Spleen (tissue), 11 donors: ENCODE measurements around the gene SRSF4. TPM values are rescaled to one million over a fixed set of nuclear protein-coding genes. Genes with fewer than 3 reads are reported as not detected.

Source experiments
- DNase-seq: peaks from one replicate; pipeline ENCODE4 v3.0.0-alpha.2; 2020
- H3K27ac ChIP-seq, 8 donors: fragments of 200-600 bp; sonication (generic) in 7 of 8; 1 replicate in 4 of 8; 2 replicates in 4 of 8; pipeline versions ENCODE4 v1.5.0 to v1.8.0; 2016 to 2021; ENCODE audit warnings: inconsistent platforms in 4 of 8, mild to moderate bottlenecking in 4 of 8, moderate library complexity in 1 of 8
- H3K27me3 ChIP-seq, 7 donors: fragments of 200-600 bp; sonication (generic) in 6 of 7; replicated peaks in 1 of 7; 1 replicate in 4 of 7; 2 replicates in 3 of 7; pipeline versions ENCODE4 v1.5.0 to v1.8.0; 2016 to 2021; ENCODE audit warnings: inconsistent platforms in 3 of 7, mild to moderate bottlenecking in 1 of 7
- H3K36me3 ChIP-seq, 6 donors: fragments of 200-600 bp; sonication (generic) in 5 of 6; 1 replicate in 4 of 6; 2 replicates in 2 of 6; pipeline versions ENCODE4 v1.5.0 to v1.8.0; 2016 to 2021; ENCODE audit warnings: inconsistent platforms in 2 of 6
- H3K4me1 ChIP-seq, 6 donors: fragments of 200-600 bp; sonication (generic) in 5 of 6; 1 replicate in 3 of 6; 2 replicates in 3 of 6; pipeline versions ENCODE4 v1.5.0 to v1.8.0; 2016 to 2021; ENCODE audit warnings: inconsistent platforms in 3 of 6
- H3K4me3 ChIP-seq, 8 donors: fragments of 200-600 bp; sonication (generic) in 7 of 8; 1 replicate in 4 of 8; 2 replicates in 4 of 8; pipeline versions ENCODE4 v1.5.0 to v1.8.0; 2016 to 2021; ENCODE audit warnings: inconsistent platforms in 4 of 8, mild to moderate bottlenecking in 4 of 8, moderate library complexity in 2 of 8
- H3K9me3 ChIP-seq, 8 donors: fragments of 200-600 bp; sonication (generic) in 7 of 8; 1 replicate in 4 of 8; 2 replicates in 4 of 8; pipeline versions ENCODE4 v1.5.0 to v1.8.0; 2016 to 2021; ENCODE audit warnings: inconsistent platforms in 4 of 8
- POLR2A ChIP-seq, 3 donors: fragments of 450-650 bp; IDR thresholded peaks; one replicate each; pipeline ENCODE4 v1.5.1; 2017; ENCODE audit warnings: antibody characterized with exemption in 3 of 3, mild to moderate bottlenecking in 1 of 3
- POLR2AphosphoS5 ChIP-seq, 3 donors: sonication (generic); formaldehyde crosslinking; IDR thresholded peaks; one replicate each; pipeline ENCODE4 v1.5.1; 2017; ENCODE audit warnings: antibody characterized with exemption in 3 of 3
- WGBS, 5 donors: extraction: QIAGEN DNeasy Blood & Tissue Kit in 3 of 5; methylation state at CpG; one replicate each; pipeline versions ENCODE4 v1.1.5 to v1.1.7; 2013 to 2018; 5-methylcytosine and 5-hydroxymethylcytosine counted together
- intact Hi-C: fragments of 100-400 bp; cut with DNase I; formaldehyde crosslinking; loops from one replicate; pipeline ENCODE4 v1.15.0; 2023; ENCODE audit warnings: low total_unique reads
- polyA plus RNA-seq, 3 donors: library from polyadenylated mRNA; stranded (reverse); fragments of 200-250 nt; gene quantifications; one replicate each; pipeline ENCODE4 v1.2.1, GENCODE V29; 2013
- total RNA-seq, 7 donors: library from RNA; depleted of rRNA in 3 of 7; stranded (reverse); fragments of >200 nt in 3 of 7; fragmentation: NEBNext Ultra II Directional in 4 of 7; extraction: Animal tissue kit (Norgen Biotek cat#: 25700) in 4 of 7; gene quantifications; one replicate each; pipeline versions ENCODE4 v1.1.0 to v1.2.1, GENCODE V29; 2016 to 2021
- TF ChIP-seq, protein P1 (sequence below), 11 experiments: fragments of 200-600 bp in 7 of 11; fragments of 450-650 bp in 4 of 11; sonication (generic) in 4 of 11; IDR thresholded peaks in 8 of 11; conservative IDR thresholded peaks in 3 of 11; 1 replicate in 7 of 11; 2 replicates in 4 of 11; pipeline versions ENCODE4 v1.4.0 to v1.8.0; 2016 to 2021; ENCODE audit warnings: antibody characterized with exemption in 11 of 11, inconsistent platforms in 4 of 11, mild to moderate bottlenecking in 1 of 11
- donor health status: healthy with polysubstance abuse.
- donor health status: DM: no; HTN: no; CAD: no; lungs with moderate emphysema.
- donor health status: DM: no; HTN: no; CAD: no.
- donor health status: Bipolar disorder and iron deficiency.
- donor health status: healthy.
- donor health status: DM: no; HTN: no; CAD: no.
- donor health status: DM: yes; HTN: yes; CAD: no.

Gene SRSF4
- total and polyA plus RNA-seq, 10 donors, result 36.9 to 94.7 (median 80.8) TPM

DNA sequence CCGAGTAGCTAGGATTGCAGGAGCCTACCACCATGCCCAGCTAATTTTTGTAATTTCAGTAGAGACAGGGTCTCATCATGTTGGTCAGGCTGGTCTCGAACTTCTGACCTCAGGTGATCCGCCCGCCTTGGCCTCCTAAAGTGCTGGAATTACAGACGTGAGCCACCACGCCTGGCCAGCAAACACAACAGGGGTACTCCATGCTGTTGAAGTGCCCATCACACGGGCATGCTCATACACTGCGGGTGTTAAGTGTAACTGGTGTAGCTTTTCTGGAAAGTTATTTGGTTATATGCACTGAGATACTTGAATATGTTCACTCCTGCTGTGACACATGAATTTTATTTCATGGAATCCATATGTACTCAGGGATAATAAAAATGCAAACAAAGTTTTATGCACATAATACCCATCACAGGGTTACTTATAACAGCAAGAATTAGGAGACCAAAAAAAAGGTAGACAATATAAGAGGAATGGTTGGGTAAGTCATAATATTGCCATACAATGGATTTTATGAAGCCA lies 9.2 kb downstream of the SRSF4 start:
- DNase-seq, result peak; percentile 19
- Histone ChIP-seq H3K4me1 (peaks cover 37 to 96% (median 78%) of the 10 kb centered on the region in 6 donors), H3K9me3 (no peaks in the 10 kb centered on the region), H3K27me3 (no peaks in the 10 kb centered on the region), H3K36me3 (peaks cover 0 to 31% (median 8%) of the 10 kb centered on the region in 6 donors), H3K27ac (no peak overlapping the region), H3K4me3 (no peak overlapping the region)
- intact Hi-C loops, result no loop called here
- TF ChIP-seq POLR2AphosphoS5 (IDR thresholded peaks at IDR 0.05) (no peak), POLR2A (IDR thresholded peaks at IDR 0.05) (no peak)
- TF ChIP-seq, protein P1, sequence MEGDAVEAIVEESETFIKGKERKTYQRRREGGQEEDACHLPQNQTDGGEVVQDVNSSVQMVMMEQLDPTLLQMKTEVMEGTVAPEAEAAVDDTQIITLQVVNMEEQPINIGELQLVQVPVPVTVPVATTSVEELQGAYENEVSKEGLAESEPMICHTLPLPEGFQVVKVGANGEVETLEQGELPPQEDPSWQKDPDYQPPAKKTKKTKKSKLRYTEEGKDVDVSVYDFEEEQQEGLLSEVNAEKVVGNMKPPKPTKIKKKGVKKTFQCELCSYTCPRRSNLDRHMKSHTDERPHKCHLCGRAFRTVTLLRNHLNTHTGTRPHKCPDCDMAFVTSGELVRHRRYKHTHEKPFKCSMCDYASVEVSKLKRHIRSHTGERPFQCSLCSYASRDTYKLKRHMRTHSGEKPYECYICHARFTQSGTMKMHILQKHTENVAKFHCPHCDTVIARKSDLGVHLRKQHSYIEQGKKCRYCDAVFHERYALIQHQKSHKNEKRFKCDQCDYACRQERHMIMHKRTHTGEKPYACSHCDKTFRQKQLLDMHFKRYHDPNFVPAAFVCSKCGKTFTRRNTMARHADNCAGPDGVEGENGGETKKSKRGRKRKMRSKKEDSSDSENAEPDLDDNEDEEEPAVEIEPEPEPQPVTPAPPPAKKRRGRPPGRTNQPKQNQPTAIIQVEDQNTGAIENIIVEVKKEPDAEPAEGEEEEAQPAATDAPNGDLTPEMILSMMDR (IDR thresholded peaks at IDR 0.05 in 8 of 11, conservative IDR thresholded peaks at IDR 0.05 in 3 of 11), result no peak
- WGBS, 5 donors, result 90 to 94% (median 93%) methylated on average over 8 of the region's 8 CpGs

DNA sequence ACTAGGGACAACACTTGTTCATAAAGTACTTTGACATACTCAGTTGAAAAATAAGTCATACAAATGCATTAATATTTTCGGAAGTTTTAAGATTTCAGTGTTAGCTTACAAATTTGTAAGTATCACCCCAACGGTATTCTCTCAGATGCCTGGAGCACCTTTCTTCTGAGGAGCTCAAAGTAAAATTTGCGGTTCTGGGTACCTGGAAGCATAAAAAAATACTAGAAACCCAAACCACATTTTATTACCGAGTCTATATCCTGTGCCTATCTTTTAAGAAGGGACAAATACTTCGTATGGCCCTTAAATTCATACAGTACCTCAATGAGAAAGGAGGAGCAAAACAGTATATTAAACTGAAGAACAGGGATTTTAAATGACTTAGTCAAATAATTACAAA lies 10.2 kb downstream of the SRSF4 start:
- WGBS, 5 donors, result 75 to 85% (median 78%) methylated on average over 5 of the region's 5 CpGs
- Histone ChIP-seq H3K9me3 (no peaks in the 10 kb centered on the region), H3K4me3 (no peak overlapping the region), H3K27me3 (no peaks in the 10 kb centered on the region), H3K4me1 (peaks cover 29 to 96% (median 72%) of the 10 kb centered on the region in 6 donors), H3K36me3 (peaks cover 0 to 36% (median 17%) of the 10 kb centered on the region in 6 donors), H3K27ac (peak overlapping the region in 1 of 8 donors; percentile 12)
- TF ChIP-seq POLR2A (IDR thresholded peaks at IDR 0.05) (no peak), POLR2AphosphoS5 (IDR thresholded peaks at IDR 0.05) (no peak)
- TF ChIP-seq, protein P1 (IDR thresholded peaks at IDR 0.05 in 8 of 11, conservative IDR thresholded peaks at IDR 0.05 in 3 of 11), result no peak
- DNase-seq, result no peak
- intact Hi-C loops, result no loop called here

DNA sequence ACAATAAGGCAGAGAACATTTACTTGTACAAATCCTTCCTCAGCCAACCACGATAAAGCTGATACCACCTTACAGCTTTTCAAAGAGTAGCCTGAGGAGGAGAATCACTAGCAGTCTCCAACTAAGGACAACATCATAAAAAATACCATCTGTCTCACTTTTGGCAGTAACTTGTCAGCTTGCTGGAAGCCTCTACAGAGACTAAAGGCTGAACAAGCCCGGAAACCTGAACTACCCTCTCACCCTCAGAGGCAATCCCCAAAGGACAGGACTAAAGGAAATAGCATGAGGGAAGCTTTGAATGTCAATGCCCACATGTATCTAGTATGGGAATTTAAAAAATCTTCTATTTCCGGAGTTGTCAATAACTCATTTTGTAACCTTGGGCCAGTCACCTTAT lies 10.6 kb downstream of the SRSF4 start:
- peaks cover 25 to 96% (median 69%) of the 10 kb centered on the region in 6 donors for H3K4me1 ChIP-seq
- peaks cover 0 to 41% (median 21%) of the 10 kb centered on the region in 6 donors for H3K36me3 ChIP-seq
- DNase-seq, result no peak
- no peaks in the 10 kb centered on the region for H3K9me3 ChIP-seq
- intact Hi-C loops, result no loop called here
- no peaks in the 10 kb centered on the region for H3K27me3 ChIP-seq
- no peak overlapping the region for H3K4me3 ChIP-seq
- peak overlapping the region in 1 of 8 donors; percentile 12 for H3K27ac ChIP-seq
- WGBS, 5 donors, result 34 to 45% (median 38%) methylated on average over 3 of the region's 3 CpGs
- TF ChIP-seq, protein P1 (IDR thresholded peaks at IDR 0.05 in 8 of 11, conservative IDR thresholded peaks at IDR 0.05 in 3 of 11), result no peak
- TF ChIP-seq POLR2A (IDR thresholded peaks at IDR 0.05) (no peak), POLR2AphosphoS5 (IDR thresholded peaks at IDR 0.05) (no peak)

DNA sequence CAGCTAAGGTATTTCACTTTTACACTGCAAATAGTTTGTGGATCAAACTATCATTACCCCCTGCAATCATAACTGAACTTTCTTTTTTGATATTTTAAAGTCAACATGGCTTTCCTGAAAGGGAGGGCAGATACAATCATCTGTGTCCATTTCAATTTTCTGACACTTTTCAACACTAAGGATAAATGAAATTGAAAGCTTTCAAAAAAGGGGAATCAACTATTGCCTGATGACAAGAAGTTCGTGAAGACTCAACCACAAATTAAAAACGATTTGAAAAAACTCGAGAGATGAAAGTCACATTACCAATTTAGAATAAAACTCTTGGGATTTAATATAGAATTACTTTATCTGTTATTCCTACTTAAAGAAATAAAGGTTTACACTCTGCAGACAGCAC lies 11.7 kb downstream of the SRSF4 start:
- 35 to 52% (median 40%) methylated on average over 3 of the region's 3 CpGs for WGBS, 5 donors

More for the DNA sequence above, 11.7 kb downstream of the SRSF4 start:
- H3K4me3 ChIP-seq, result no peak overlapping the region
- no peak for DNase-seq
- peaks cover 0 to 52% (median 32%) of the 10 kb centered on the region in 6 donors for H3K36me3 ChIP-seq
- H3K4me1 ChIP-seq, result peaks cover 25 to 98% (median 65%) of the 10 kb centered on the region in 6 donors
- intact Hi-C loops, result no loop called here
- H3K27ac ChIP-seq, result peak overlapping the region in 2 of 8 donors; percentile 10 to 12
- no peaks in the 10 kb centered on the region for H3K27me3 ChIP-seq
- TF ChIP-seq POLR2A (IDR thresholded peaks at IDR 0.05) (no peak), POLR2AphosphoS5 (IDR thresholded peaks at IDR 0.05) (no peak)
- TF ChIP-seq, protein P1 (IDR thresholded peaks at IDR 0.05 in 8 of 11, conservative IDR thresholded peaks at IDR 0.05 in 3 of 11), result no peak
- H3K9me3 ChIP-seq, result no peaks in the 10 kb centered on the region
